HEK293 (cell line): ENCODE results near the gene CYB5RL.

ENCODE experiments used
- CTCF ChIP-seq: fragments of 450-650 bp; formaldehyde crosslinking; IDR thresholded peaks from 2 replicates; pipeline ENCODE4 v1.5.1; 2016; ENCODE audit warnings: missing biosample characterization, missing genetic modification characterization
- HOXA7 ChIP-seq: sonication (generic); formaldehyde crosslinking; IDR thresholded peaks from 2 replicates; pipeline ENCODE4 v1.8.1; 2022; ENCODE audit warnings: missing genetic modification reagents, borderline replicate concordance
- TCF7L2 ChIP-seq: IDR thresholded peaks from 2 replicates; pipeline ENCODE4 v1.6.1; 2011; ENCODE audit warnings: low read depth, mild to moderate bottlenecking, inconsistent platforms, low read length, moderate library complexity, borderline replicate concordance
- ZBTB10 ChIP-seq: fragments of 450-650 bp; formaldehyde crosslinking; IDR thresholded peaks from 2 replicates; pipeline ENCODE4 v1.5.1; 2016; ENCODE audit warnings: missing biosample characterization, missing genetic modification characterization
- ZNF114 ChIP-seq: fragments of 450-650 bp; formaldehyde crosslinking; IDR thresholded peaks from 2 replicates; pipeline ENCODE4 v1.5.0; 2017; ENCODE audit warnings: missing biosample characterization, missing genetic modification characterization
- ZNF24 ChIP-seq: fragments of 450-650 bp; formaldehyde crosslinking; IDR thresholded peaks from 2 replicates; pipeline ENCODE4 v1.5.1; 2016; ENCODE audit warnings: missing biosample characterization, missing genetic modification characterization
- ZNF530 ChIP-seq: fragments of 450-650 bp; formaldehyde crosslinking; IDR thresholded peaks from 2 replicates; pipeline ENCODE4 v1.5.1; 2016; ENCODE audit warnings: low read depth, missing biosample characterization, missing genetic modification characterization
- ZNF548 ChIP-seq: fragments of 450-650 bp; formaldehyde crosslinking; IDR thresholded peaks from 2 replicates; pipeline ENCODE4 v1.5.1; 2016; ENCODE audit warnings: missing biosample characterization, missing genetic modification characterization
- ZNF660 ChIP-seq: fragments of 450-650 bp; IDR thresholded peaks from 2 replicates; pipeline ENCODE4 v1.5.1; 2018; ENCODE audit warnings: missing biosample characterization, mild to moderate bottlenecking, missing genetic modification characterization
- ZSCAN16 ChIP-seq: fragments of 450-650 bp; formaldehyde crosslinking; IDR thresholded peaks from 2 replicates; pipeline ENCODE4 v1.5.1; 2016; ENCODE audit warnings: missing biosample characterization, missing genetic modification characterization
- TF ChIP-seq, protein P1 (sequence below): fragments of 450-650 bp; formaldehyde crosslinking; IDR thresholded peaks from 2 replicates; pipeline ENCODE4 v1.5.1; 2016; ENCODE audit warnings: missing biosample characterization, missing genetic modification characterization, low read depth
- TF ChIP-seq, protein P2 (sequence below): fragments of 450-650 bp; formaldehyde crosslinking; IDR thresholded peaks from 2 replicates; pipeline ENCODE4 v1.5.1; 2016; ENCODE audit warnings: missing biosample characterization, missing genetic modification characterization, low read depth

DNA sequence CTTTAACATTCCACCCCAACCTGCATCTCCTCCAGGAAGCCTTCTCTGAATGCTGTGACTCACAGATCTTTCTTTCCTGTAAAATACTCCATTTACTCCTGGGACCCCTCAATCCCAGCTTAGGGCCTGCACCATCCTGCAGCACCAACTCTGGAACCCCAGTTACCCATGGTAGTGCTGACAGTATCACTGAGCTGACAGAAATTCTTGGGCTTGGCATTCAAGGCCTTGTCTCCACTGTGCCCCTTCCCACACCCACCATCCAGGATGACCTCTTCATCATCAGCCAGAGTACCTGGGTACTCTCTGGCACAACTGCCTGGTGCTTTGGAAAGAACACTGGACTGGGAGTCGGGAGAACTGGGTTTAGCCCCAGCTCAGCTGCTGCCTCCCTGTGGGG lies 8.3 kb downstream of the CYB5RL start:
- TF ChIP-seq, protein P1, sequence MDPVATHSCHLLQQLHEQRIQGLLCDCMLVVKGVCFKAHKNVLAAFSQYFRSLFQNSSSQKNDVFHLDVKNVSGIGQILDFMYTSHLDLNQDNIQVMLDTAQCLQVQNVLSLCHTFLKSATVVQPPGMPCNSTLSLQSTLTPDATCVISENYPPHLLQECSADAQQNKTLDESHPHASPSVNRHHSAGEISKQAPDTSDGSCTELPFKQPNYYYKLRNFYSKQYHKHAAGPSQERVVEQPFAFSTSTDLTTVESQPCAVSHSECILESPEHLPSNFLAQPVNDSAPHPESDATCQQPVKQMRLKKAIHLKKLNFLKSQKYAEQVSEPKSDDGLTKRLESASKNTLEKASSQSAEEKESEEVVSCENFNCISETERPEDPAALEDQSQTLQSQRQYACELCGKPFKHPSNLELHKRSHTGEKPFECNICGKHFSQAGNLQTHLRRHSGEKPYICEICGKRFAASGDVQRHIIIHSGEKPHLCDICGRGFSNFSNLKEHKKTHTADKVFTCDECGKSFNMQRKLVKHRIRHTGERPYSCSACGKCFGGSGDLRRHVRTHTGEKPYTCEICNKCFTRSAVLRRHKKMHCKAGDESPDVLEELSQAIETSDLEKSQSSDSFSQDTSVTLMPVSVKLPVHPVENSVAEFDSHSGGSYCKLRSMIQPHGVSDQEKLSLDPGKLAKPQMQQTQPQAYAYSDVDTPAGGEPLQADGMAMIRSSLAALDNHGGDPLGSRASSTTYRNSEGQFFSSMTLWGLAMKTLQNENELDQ: no peak
- TF ChIP-seq ZNF114 (tag by site-specific recombination) (no peak), CTCF (tag by site-specific recombination) (no peak), ZNF530 (tag by site-specific recombination) (no peak), ZNF548 (no peak), ZSCAN16 (tag by site-specific recombination) (no peak), ZNF660 (tag by site-specific recombination) (no peak), HOXA7 (CRISPR knock-in tag) (no peak), ZNF24 (tag by site-specific recombination) (no peak), ZBTB10 (no peak), TCF7L2 (no peak)
- TF ChIP-seq, protein P2, sequence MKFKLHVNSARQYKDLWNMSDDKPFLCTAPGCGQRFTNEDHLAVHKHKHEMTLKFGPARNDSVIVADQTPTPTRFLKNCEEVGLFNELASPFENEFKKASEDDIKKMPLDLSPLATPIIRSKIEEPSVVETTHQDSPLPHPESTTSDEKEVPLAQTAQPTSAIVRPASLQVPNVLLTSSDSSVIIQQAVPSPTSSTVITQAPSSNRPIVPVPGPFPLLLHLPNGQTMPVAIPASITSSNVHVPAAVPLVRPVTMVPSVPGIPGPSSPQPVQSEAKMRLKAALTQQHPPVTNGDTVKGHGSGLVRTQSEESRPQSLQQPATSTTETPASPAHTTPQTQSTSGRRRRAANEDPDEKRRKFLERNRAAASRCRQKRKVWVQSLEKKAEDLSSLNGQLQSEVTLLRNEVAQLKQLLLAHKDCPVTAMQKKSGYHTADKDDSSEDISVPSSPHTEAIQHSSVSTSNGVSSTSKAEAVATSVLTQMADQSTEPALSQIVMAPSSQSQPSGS: no peak
